OCI-LY3 (cell line): ENCODE data around the gene S1PR4.
"Not testable (repeated sequence)": the region's sequence is repeated elsewhere in the genome, so short reads cannot be mapped to it uniquely, and the experiment has no call there.

Experiments used
- H2AFZ ChIP-seq: fragments of 200-600, 300-600 bp; shearing (Covaris generic); 2 replicates; pipeline ENCODE4 v1.6.0; 2014; ENCODE audit warnings: antibody characterized with exemption, low read depth, low read length
- H3K27ac ChIP-seq: fragments of 200-600, 300-600 bp; sonication (generic); 2 replicates; pipeline ENCODE4 v1.5.1; 2014; ENCODE audit warnings: mild to moderate bottlenecking, low read length, moderate library complexity, mixed read lengths
- H3K27me3 ChIP-seq: fragments of 200-600, 300-600 bp; sonication (generic); 2 replicates; pipeline ENCODE4 v1.6.1; 2014; ENCODE audit warnings: low read depth, low read length, mixed read lengths
- H3K36me3 ChIP-seq: fragments of 200-600, 300-600 bp; sonication (generic); replicated peaks from 2 replicates; pipeline ENCODE3; 2014; ENCODE audit warnings: low read depth, low read length, mixed read lengths
- H3K4me1 ChIP-seq: fragments of 300-600, 200-600 bp; sonication (generic); 2 replicates; pipeline ENCODE4 v1.6.1; 2014; ENCODE audit warnings: low read length, mixed read lengths
- H3K4me2 ChIP-seq: fragments of 200-600, 300-600 bp; sonication (generic); 2 replicates; pipeline ENCODE4 v1.6.1; 2014; ENCODE audit warnings: low read length, mixed read lengths
- H3K4me3 ChIP-seq: fragments of 300-600, 200-600 bp; sonication (generic); 2 replicates; pipeline ENCODE4 v1.5.1; 2014; ENCODE audit warnings: antibody characterized with exemption, mild to moderate bottlenecking, low read length, moderate library complexity
- H3K79me2 ChIP-seq: fragments of 300-600, 200-600 bp; shearing (Covaris generic); 2 replicates; pipeline ENCODE4 v1.6.1; 2014; ENCODE audit warnings: mild to moderate bottlenecking, low read length, mixed read lengths
- H3K9ac ChIP-seq: fragments of 300-600, 200-600 bp; shearing (Covaris generic); 2 replicates; pipeline ENCODE4 v1.6.0; 2014; ENCODE audit warnings: mild to moderate bottlenecking, low read length, moderate library complexity
- H3K9me3 ChIP-seq: fragments of 200-600, 300-600 bp; shearing (Covaris generic); 2 replicates; pipeline ENCODE4 v1.6.1; 2014; ENCODE audit warnings: low read length, mixed read lengths; ENCODE audit not compliant: insufficient read depth
- H4K20me1 ChIP-seq: fragments of 200-600, 300-600 bp; sonication (generic); 2 replicates; pipeline ENCODE4 v1.6.1; 2016; ENCODE audit warnings: low read length, mixed read lengths; ENCODE audit not compliant: insufficient read depth
- EZH2phosphoT487 ChIP-seq: fragments of 200-600 bp; shearing (Covaris generic); IDR thresholded peaks from 2 replicates; pipeline ENCODE4 v1.6.1; 2018; ENCODE audit warnings: antibody characterized with exemption, mixed run types, low read depth
- TF ChIP-seq, protein P1 (sequence below): fragments of 200-600, 300-600 bp; sonication (generic); IDR thresholded peaks from 2 replicates; pipeline ENCODE4 v1.5.1; 2014; ENCODE audit warnings: antibody characterized with exemption, low read length, low read depth

Gene S1PR4

DNA sequence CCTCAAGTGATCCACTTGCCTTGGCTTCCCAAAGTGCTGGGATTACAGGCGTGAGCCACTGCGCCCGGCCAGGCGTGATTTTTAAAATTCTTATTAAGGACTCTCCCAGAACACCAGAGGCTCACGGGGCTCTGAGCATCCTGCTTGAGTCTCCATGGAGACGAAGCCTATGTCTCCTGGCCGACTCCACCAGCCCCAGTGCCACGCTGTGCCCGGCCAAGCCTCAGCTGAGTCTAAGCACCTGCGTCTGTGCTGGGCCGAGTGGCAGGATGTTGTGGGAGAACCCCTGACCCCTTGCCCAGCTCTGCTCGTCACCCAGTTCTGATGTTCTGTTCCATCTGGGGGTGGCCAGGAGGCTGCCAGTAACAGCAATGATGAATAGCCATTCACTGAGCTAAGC lies 42.0 kb downstream of the S1PR4 start:
- TF ChIP-seq, protein P1, sequence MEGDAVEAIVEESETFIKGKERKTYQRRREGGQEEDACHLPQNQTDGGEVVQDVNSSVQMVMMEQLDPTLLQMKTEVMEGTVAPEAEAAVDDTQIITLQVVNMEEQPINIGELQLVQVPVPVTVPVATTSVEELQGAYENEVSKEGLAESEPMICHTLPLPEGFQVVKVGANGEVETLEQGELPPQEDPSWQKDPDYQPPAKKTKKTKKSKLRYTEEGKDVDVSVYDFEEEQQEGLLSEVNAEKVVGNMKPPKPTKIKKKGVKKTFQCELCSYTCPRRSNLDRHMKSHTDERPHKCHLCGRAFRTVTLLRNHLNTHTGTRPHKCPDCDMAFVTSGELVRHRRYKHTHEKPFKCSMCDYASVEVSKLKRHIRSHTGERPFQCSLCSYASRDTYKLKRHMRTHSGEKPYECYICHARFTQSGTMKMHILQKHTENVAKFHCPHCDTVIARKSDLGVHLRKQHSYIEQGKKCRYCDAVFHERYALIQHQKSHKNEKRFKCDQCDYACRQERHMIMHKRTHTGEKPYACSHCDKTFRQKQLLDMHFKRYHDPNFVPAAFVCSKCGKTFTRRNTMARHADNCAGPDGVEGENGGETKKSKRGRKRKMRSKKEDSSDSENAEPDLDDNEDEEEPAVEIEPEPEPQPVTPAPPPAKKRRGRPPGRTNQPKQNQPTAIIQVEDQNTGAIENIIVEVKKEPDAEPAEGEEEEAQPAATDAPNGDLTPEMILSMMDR: no peak
- no peak for TF ChIP-seq EZH2phosphoT487
- H3K4me3 ChIP-seq: no peak overlapping the region
- H3K9me3 ChIP-seq: no peaks in the 10 kb centered on the region
- no peaks in the 10 kb centered on the region for H3K4me1 ChIP-seq
- no peak overlapping the region for H3K9ac ChIP-seq
- no peak overlapping the region for H2AFZ ChIP-seq
- H3K27ac ChIP-seq: no peak overlapping the region
- no peak overlapping the region for H3K4me2 ChIP-seq
- H3K79me2 ChIP-seq: no peaks in the 10 kb centered on the region
- H3K36me3 ChIP-seq: peaks cover 3% of the 10 kb centered on the region
- H3K27me3 ChIP-seq: 0 out of 2 replicates have a peak, but pooled peaks cover under 1% of the 10 kb centered on the region
- no peaks in the 10 kb centered on the region for H4K20me1 ChIP-seq

DNA sequence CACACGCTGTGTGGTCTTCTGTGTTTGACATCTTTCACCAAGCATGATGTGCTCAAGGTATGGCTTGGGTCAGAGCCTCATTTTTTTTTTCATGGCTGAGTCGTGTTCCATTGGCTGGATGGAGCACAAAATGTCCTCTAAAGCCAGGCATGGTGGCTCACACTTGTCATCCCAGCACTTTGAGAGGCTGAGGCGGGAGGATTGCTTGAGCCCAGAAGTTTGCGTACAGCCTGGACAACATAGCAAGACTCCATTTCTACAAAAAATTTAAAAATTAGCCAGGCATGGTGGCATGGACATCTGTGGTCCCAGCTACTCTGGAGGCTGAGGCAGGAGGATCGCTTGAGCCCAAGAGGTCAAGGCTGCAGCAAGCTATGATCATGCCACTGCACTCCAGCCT lies 43.0 kb downstream of the S1PR4 start:
- not testable (repeated sequence) for H3K4me3 ChIP-seq, H3K27me3 ChIP-seq, H3K4me1 ChIP-seq, H3K36me3 ChIP-seq, H3K27ac ChIP-seq, H3K9ac ChIP-seq, H3K4me2 ChIP-seq, H2AFZ ChIP-seq, H3K9me3 ChIP-seq, H4K20me1 ChIP-seq, H3K79me2 ChIP-seq

DNA sequence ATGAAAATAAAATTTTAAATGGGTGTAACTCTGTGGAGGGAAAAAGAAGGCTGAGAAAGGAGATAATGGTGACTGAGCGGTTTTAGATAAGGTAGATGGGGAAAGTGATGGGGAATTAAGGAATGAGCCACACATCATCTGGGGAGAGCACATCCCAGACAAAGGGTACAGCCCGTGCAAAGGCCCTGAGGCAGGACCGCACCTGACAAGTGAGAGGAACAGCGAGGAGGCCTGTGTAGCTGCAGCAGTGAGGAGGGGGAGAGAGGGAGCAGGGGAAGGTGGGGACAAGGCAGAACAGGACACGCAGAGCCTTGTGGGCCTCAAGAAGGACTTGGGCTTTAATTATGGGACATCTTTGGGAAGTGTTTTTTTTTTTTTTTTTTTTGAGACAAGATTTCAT lies 44.1 kb downstream of the S1PR4 start:
- no peak overlapping the region for H3K4me2 ChIP-seq
- no peaks in the 10 kb centered on the region for H3K36me3 ChIP-seq
- no peak overlapping the region for H3K4me3 ChIP-seq
- TF ChIP-seq, protein P1: no peak
- TF ChIP-seq EZH2phosphoT487: no peak
- H3K27ac ChIP-seq: no peak overlapping the region
- peaks cover 14% of the 10 kb centered on the region for H3K27me3 ChIP-seq
- H4K20me1 ChIP-seq: no peaks in the 10 kb centered on the region
- H3K4me1 ChIP-seq: no peaks in the 10 kb centered on the region
- H3K79me2 ChIP-seq: no peaks in the 10 kb centered on the region
- H2AFZ ChIP-seq: no peak overlapping the region
- no peak overlapping the region for H3K9ac ChIP-seq
- H3K9me3 ChIP-seq: no peaks in the 10 kb centered on the region

DNA sequence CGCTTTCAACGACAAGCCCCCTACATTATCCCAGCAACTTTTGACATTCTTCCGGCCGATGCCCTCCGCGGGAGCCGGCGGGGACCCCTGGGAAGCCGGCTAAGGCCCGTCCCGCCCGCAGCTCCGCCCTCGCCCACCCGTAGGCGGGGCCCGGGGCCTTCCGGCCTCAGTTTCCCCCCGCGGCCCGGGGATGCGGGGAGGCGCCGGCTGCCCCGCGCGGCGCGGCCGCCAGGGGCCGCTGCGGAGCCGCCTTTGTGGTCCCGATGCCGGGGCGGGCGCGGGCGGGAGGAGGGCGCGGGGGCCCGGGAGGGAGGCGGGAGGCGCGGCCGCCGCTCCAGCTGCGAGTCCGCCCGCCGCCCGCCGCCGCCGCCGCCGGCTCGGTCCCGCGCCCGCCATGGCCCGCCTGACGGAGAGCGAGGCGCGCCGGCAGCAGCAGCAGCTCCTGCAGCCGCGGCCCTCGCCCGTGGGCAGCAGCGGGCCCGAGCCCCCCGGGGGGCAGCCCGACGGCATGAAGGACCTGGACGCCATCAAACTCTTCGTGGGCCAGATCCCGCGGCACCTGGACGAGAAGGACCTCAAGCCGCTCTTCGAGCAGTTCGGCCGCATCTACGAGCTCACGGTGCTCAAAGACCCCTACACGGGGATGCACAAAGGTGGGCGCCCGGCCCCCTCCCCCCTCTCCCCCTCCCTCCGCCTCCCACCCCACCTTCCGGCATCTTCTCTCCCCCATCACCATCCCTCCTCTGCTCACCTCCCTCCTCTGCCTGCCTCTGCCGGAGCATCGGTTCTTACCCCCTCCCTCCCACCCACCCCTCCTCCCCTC lies 46.0 kb downstream of the S1PR4 start, which contains the start of gene CELF5:
TSS of gene CELF5 (plus strand) at position 316 of the 823 bp plus-strand sequence. CDS start at position 395, 79 bp downstream.
- H3K4me3 ChIP-seq: peak within 1 kb of the TSS; percentile 47; the same call in 1 of the 2 replicates
- H3K9ac ChIP-seq: no peak within 1 kb of the TSS
- H3K36me3 ChIP-seq: no peaks in the 10 kb centered on the region
- H4K20me1 ChIP-seq: no peaks in the 10 kb centered on the region
- no peak within 1 kb of the TSS for H2AFZ ChIP-seq
- no peak within 1 kb of the TSS for H3K27ac ChIP-seq
- peaks cover 19% of the 10 kb centered on the region for H3K27me3 ChIP-seq
- no peaks in the 10 kb centered on the region for H3K4me1 ChIP-seq
- TF ChIP-seq EZH2phosphoT487: no peak
- TF ChIP-seq, protein P1: peak; percentile 30
- H3K4me2 ChIP-seq: peak within 1 kb of the TSS; percentile 52; the same call in 1 of the 2 replicates
- H3K9me3 ChIP-seq: no peaks in the 10 kb centered on the region
- no peaks in the 10 kb centered on the region for H3K79me2 ChIP-seq
